Esophagus (tissue), 2 donors: ENCODE results near the gene SAMSN1. TPM values are rescaled to one million over a fixed set of nuclear protein-coding genes. Genes with fewer than 3 reads are reported as not detected.

Experiments
- H3K27ac ChIP-seq, 2 donors: one replicate each; pipeline ENCODE4 v1.5.1; 2013; ENCODE audit warnings: low read depth in 2 of 2, mild to moderate bottlenecking in 2 of 2, inconsistent platforms in 1 of 2, low read length in 1 of 2, moderate library complexity in 1 of 2
- H3K27me3 ChIP-seq, 2 donors: one replicate each; pipeline ENCODE4 v1.6.1; 2013; ENCODE audit warnings: low read length in 2 of 2, control low read depth in 1 of 2, mild to moderate bottlenecking in 1 of 2; ENCODE audit not compliant: insufficient read depth in 2 of 2, control insufficient read depth in 1 of 2
- H3K36me3 ChIP-seq, 2 donors: one replicate each; pipeline ENCODE4 v1.6.1; 2013; ENCODE audit warnings: low read length in 1 of 2; ENCODE audit not compliant: control insufficient read depth in 2 of 2, insufficient read depth in 2 of 2
- H3K4me1 ChIP-seq, 2 donors: one replicate each; pipeline ENCODE4 v1.6.1; 2013; ENCODE audit warnings: low read length in 1 of 2; ENCODE audit not compliant: control insufficient read depth in 2 of 2, insufficient read depth in 2 of 2
- H3K4me3 ChIP-seq, 2 donors: one replicate each; pipeline ENCODE4 v1.5.1; 2013; ENCODE audit warnings: low read length in 2 of 2, mild to moderate bottlenecking in 2 of 2, low read depth in 1 of 2, moderate library complexity in 1 of 2
- H3K9me3 ChIP-seq, 2 donors: one replicate each; pipeline ENCODE4 v1.6.1; 2013; ENCODE audit warnings: mild to moderate bottlenecking in 2 of 2, low read depth in 1 of 2, low read length in 1 of 2, moderate library complexity in 1 of 2; ENCODE audit not compliant: control insufficient read depth in 2 of 2, insufficient read depth in 1 of 2
- WGBS, 2 donors: extraction: QIAGEN DNeasy Blood & Tissue Kit; methylation state at CpG; one replicate each; pipeline ENCODE4 v1.1.7; 2013; 5-methylcytosine and 5-hydroxymethylcytosine counted together
- polyA plus RNA-seq, 2 donors: library from polyadenylated mRNA; stranded (reverse); fragments of 200-250 nt; gene quantifications; one replicate each; pipeline ENCODE4 v1.2.3, GENCODE V29; 2013
- donor health status: healthy with polysubstance abuse.
- donor health status: Bipolar disorder and iron deficiency.

SAMSN1 gene
- polyA plus RNA-seq, 2 donors, result 0.83 to 1.4 TPM

DNA sequence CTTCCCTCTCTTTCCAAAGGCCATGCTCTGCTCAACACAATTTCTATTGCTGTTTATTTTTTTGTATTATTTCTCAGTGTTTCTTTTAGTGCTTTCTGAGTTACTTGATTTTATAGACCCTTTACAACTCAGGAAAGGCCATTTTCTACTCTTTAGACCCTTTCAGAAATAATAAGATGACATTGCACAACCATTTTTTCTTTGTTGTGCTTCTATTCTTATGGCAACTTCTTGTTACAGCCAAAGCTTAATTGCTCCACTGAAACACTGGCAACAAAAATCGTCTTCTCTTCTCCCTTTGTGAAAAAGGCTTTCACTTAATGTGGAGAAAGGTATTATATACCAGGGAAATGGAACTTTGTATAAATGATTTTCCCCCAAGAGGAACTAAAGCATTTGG lies 39.0 kb upstream of the SAMSN1 start:
- 40 to 44% methylated on average over 1 of the region's 1 CpG for whole genome bisulfite sequencing, 2 donors
- H3K4me3 ChIP-seq, result no peak overlapping the region
- no peaks in the 10 kb centered on the region for H3K36me3 ChIP-seq
- H3K27me3 ChIP-seq, result no peaks in the 10 kb centered on the region
- no peak overlapping the region for H3K27ac ChIP-seq
- H3K4me1 ChIP-seq, result no peaks in the 10 kb centered on the region
- no peaks in the 10 kb centered on the region for H3K9me3 ChIP-seq

DNA sequence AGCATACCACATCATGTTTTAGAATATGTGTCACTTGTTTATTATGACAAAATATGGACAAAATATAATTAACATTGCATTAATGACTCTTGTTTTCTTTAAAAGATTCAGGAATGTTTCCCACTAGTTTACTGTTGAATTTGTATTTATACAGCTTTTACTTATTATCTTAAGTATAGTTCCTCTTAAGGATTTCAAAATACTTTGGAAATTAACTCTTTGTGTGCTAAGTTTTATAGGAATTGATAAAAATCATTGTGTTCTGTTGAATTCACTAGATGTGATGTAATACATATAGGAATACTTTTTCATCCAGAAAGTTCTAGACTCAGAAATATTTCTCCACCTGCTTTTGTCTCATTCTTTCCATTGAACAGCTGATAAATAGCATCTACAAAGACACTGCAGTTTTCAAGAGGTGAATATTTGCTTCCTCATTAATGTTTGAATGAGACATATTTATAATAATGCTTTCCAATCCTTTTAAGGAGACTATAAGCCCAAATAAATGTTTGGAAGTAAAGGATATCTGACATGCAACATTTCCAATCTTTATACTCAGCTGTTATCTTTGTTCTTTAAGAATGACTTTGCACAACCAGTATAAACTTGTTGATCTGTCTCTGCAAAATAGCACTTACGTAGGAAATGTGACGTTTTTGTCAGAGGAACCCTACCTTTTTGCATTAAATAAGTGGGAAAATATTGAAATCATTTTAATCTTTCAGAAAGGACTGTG lies 38.4 kb upstream of the SAMSN1 start:
- Histone ChIP-seq H3K4me1 (no peaks in the 10 kb centered on the region), H3K27ac (no peak overlapping the region), H3K36me3 (no peaks in the 10 kb centered on the region), H3K4me3 (no peak overlapping the region), H3K9me3 (no peaks in the 10 kb centered on the region), H3K27me3 (no peaks in the 10 kb centered on the region)
- 40 to 45% methylated on average over 2 of the region's 2 CpGs for WGBS, 2 donors

DNA sequence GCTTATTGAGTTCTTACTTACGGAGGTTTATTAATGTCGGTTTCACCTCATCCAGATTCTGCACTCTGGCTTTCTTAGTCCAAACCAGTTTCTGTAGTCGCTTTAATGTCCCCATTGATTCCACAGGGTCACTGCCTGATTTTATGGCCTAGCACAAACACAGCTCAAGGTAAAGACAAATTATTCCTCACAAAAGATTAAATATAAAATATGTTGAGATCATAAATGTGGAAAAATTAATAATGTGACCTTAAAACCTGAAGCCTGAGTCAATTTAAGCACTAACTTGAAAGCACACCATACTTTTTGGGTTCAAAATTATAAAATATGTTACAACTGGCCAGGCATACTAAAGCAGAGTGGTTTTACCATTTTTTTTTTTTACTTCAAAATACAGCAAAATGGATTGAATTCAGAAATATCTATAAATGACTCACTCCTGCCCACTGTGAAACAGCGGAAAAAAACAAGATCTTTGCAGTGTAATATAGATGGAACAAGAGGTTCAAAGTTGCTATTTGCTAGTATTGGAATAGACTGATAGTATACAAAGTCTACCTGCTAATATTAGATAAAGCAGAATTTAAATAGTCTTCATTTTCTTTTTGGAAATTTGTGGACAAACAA lies 37.6 kb upstream of the SAMSN1 start:
- no peaks in the 10 kb centered on the region for H3K9me3 ChIP-seq
- H3K4me1 ChIP-seq, result no peaks in the 10 kb centered on the region
- H3K27me3 ChIP-seq, result no peaks in the 10 kb centered on the region
- H3K36me3 ChIP-seq, result no peaks in the 10 kb centered on the region
- no peak overlapping the region for H3K4me3 ChIP-seq
- 93% methylated on average over 4 of the region's 4 CpGs for whole genome bisulfite sequencing, 2 donors
- H3K27ac ChIP-seq, result no peak overlapping the region

DNA sequence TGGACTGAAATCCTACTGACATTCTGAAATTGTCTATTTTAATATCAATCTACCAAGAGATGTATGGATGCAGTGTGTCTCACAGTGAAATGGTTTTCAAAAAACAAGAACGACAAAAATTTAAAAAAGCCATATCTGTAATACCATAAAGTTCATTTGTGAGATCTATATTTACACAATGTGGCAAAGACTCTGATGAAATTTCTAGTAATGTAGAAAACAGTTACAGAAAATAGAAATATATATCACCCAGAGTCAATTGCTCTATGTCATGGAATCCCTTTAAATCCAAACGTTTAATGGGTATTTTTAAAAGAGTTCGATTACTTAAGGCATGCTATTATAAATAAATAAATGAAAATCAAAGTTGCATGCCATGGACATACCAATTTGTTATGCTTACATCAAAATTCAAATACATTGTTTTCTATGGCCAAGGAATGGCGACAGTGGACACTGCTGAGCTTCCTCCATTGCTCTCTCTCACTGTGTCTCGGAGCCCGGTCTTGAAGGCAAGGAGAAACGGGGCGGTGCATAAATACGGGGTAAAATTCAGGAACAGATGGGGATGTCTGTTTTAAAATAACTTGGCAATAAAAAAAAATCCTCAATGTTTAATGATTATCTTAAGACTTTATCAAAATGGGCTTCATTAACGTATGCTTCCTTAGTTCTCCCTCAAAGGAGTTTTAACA lies 37.0 kb upstream of the SAMSN1 start:
- Histone ChIP-seq H3K4me1 (no peaks in the 10 kb centered on the region), H3K36me3 (no peaks in the 10 kb centered on the region), H3K4me3 (no peak overlapping the region), H3K27me3 (no peaks in the 10 kb centered on the region), H3K27ac (no peak overlapping the region), H3K9me3 (no peaks in the 10 kb centered on the region)
- WGBS, 2 donors, result 92% methylated on average over 10 of the region's 10 CpGs

DNA sequence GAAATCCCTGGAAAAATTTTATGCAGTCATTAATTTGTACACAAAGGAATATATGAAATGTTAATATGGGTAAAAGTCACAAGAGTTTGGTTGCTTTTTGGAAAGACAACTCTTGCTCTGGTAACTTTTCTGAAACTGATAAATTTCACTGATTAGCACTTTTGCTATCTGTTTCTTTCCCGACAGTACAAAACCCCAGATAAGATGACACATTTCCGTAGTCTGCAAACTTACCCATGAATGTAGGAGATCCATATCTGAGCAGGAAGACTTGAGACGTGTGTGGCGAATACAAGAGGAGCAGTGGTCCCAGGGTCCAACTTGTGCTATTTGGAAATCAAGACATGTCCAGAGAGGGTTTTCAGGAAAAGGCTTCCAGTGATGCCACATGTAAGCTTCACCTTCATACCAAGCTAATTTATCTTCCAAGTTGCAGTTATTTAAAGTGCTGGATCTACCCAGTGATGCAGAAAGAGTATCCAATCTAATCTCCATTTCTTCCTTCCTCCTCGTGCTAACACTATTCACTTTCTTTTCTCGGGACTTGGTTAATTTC lies 35.9 kb upstream of the SAMSN1 start:
- no peak overlapping the region for H3K4me3 ChIP-seq
- H3K9me3 ChIP-seq, result no peaks in the 10 kb centered on the region
- H3K27me3 ChIP-seq, result no peaks in the 10 kb centered on the region
- no peak overlapping the region for H3K27ac ChIP-seq
- 75 to 86% methylated on average over 6 of the region's 6 CpGs for WGBS, 2 donors
- H3K36me3 ChIP-seq, result no peaks in the 10 kb centered on the region
- H3K4me1 ChIP-seq, result no peaks in the 10 kb centered on the region

DNA sequence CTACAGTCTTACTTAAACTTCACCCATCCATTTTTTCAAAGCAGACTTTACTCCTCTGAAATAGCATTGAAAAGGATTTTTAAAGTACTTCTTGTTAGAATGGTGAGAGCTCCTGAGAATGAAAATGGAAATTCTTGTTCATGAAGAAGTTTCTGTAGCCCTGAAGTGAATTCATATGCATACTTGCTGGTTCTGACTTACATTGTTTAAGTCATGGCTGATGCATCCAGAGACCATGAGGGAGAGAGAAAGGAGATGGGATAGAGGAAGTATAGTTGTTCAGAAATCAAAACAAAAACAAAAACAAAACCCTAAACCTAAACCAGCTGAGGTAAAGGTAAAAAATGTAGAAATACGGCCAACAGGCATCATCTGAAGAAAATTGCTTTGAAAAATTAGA lies 27.1 kb upstream of the SAMSN1 start:
- H3K4me3 ChIP-seq, result no peak overlapping the region
- no peaks in the 10 kb centered on the region for H3K27me3 ChIP-seq
- H3K4me1 ChIP-seq, result no peaks in the 10 kb centered on the region
- H3K36me3 ChIP-seq, result no peaks in the 10 kb centered on the region
- H3K27ac ChIP-seq, result no peak overlapping the region
- WGBS, 2 donors, result 72 to 94% methylated on average over 1 of the region's 1 CpG
- H3K9me3 ChIP-seq, result no peaks in the 10 kb centered on the region

DNA sequence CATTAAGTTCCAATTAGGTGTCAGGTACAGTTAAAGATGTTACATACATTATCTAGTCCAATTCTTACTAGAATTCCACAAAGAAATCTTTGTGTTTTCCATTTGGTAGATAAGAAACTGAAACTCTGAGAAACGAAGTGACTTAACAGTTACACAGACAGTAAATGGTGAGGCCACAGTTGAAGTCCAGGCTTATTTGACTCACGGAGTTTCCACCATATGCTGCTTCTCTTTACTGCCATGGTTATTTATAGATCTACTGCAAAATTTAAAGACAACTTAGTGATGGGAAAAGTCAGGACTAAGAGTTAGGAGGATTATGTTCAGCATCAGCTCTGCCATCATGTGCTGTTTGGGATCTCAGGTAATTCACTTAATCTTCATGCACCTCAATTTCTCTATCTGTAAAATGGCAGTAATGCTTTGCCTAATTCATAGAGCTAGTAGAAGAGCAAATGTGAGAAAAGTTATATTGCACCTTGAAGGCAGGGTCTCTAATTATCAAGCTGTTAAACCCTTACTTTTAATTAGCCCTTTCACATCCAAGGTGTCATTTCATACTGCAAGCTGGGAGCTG lies 26.2 kb upstream of the SAMSN1 start:
- Histone ChIP-seq H3K9me3 (no peaks in the 10 kb centered on the region), H3K27me3 (no peaks in the 10 kb centered on the region), H3K36me3 (no peaks in the 10 kb centered on the region), H3K4me1 (no peaks in the 10 kb centered on the region), H3K4me3 (no peak overlapping the region), H3K27ac (no peak overlapping the region)
- 41 to 62% methylated on average over 2 of the region's 2 CpGs for WGBS, 2 donors

DNA sequence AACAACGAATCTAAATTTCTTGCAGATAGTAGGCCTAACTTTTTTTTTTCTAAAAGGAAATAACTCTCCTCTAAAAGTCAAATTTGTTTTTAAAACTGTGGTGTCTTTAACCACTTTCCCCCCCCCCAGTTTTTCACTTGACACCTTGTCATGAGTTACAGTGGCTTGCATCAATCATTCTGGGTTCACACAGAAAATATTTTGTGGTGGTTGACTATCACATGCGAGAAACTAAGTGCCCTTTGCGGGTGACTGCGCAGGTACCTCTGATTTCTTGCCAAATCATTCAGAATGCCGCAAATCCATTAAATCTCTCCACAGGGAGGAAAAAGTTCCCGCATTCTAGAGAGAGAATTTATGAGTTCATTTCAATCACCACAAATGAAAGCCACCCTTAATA lies 23.8 kb upstream of the SAMSN1 start:
- Histone ChIP-seq H3K9me3 (no peaks in the 10 kb centered on the region), H3K36me3 (no peaks in the 10 kb centered on the region), H3K4me3 (no peak overlapping the region), H3K27ac (no peak overlapping the region), H3K4me1 (no peaks in the 10 kb centered on the region), H3K27me3 (no peaks in the 10 kb centered on the region)
- WGBS, 2 donors, result 82 to 90% methylated on average over 6 of the region's 6 CpGs

DNA sequence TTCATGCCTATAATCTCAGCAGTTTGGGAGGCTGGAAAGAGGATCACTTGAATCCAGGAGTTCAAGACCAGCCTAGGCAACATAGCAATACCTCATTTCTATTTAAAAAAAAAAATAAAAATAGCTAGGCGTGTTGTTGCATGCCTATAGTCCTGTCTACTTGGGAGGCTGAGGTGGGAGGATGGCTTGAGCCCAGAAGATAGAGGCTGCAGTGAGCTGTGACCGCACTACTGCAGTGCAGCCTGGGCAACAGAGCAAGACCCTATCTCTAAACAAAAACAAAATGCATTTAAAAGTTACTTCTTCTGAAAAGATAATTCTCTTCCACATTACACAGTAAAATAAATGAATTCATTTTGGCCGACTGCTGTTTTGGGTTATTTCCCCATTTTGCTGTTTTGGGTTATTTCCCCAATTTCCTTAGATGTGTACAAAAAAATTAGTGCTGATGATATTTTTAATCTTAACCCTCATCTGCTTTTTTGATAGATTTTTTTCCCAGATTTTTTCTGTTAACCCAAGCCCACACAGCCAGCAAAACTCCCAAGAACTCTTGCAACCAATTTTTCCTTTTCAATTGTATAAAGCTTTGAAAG lies 23.0 kb upstream of the SAMSN1 start:
- Histone ChIP-seq H3K27ac (no peak overlapping the region), H3K4me3 (no peak overlapping the region), H3K9me3 (no peaks in the 10 kb centered on the region), H3K4me1 (no peaks in the 10 kb centered on the region), H3K27me3 (no peaks in the 10 kb centered on the region), H3K36me3 (no peaks in the 10 kb centered on the region)
- 77 to 93% methylated on average over 3 of the region's 3 CpGs for WGBS, 2 donors
